BLaER1 (cell line): ENCODE results near the gene TTBK2.

Experiments
- H3K27ac ChIP-seq: shearing (Covaris generic); formaldehyde crosslinking; 2 replicates; pipeline ENCODE4 v1.8.1; 2022
- H3K27me3 ChIP-seq: shearing (Covaris generic); formaldehyde crosslinking; 2 replicates; pipeline ENCODE4 v1.8.1; 2022
- H3K36me3 ChIP-seq: shearing (Covaris generic); formaldehyde crosslinking; 2 replicates; pipeline ENCODE4 v1.8.1; 2022
- H3K4me1 ChIP-seq: shearing (Covaris generic); formaldehyde crosslinking; 2 replicates; pipeline ENCODE4 v1.8.1; 2022
- H3K4me2 ChIP-seq: shearing (Covaris generic); formaldehyde crosslinking; 2 replicates; pipeline ENCODE4 v1.8.1; 2022
- H3K4me3 ChIP-seq: shearing (Covaris generic); formaldehyde crosslinking; 2 replicates; pipeline ENCODE4 v1.8.1; 2022
- H3K9ac ChIP-seq: shearing (Covaris generic); formaldehyde crosslinking; 2 replicates; pipeline ENCODE4 v1.8.1; 2022
- H3K9me3 ChIP-seq: shearing (Covaris generic); formaldehyde crosslinking; 2 replicates; pipeline ENCODE4 v1.8.1; 2022
- H4K20me1 ChIP-seq: shearing (Covaris generic); formaldehyde crosslinking; 2 replicates; pipeline ENCODE4 v1.8.1; 2022
- Cebpa-rat ChIP-seq: shearing (Covaris generic); IDR thresholded peaks from 2 replicates; pipeline ENCODE4 v1.8.1; 2022

Gene TTBK2

DNA sequence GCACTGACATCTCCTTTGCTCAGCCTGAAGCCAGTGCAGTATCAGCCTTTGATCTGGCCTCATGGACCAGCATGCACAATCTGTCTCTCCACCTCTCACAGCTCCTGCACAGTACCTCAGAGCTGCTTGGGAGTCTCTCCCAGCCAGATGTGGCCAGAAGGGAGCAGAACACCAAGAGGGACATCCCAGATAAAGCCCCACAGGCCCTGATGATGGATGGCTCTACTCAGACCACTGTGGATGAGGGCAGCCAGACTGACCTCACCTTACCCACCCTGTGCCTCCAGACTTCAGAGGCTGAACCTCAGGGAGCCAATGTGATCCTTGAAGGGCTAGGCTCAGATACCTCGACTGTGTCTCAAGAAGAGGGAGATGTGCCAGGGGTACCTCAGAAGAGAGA, 228.0 kb downstream of the TTBK2 start:
- Histone ChIP-seq H3K4me2 (no peak overlapping the region), H3K4me1 (no peaks in the 10 kb centered on the region; the same call in 1 of the 2 replicates), H3K9me3 (no peaks in the 10 kb centered on the region), H3K27ac (no peak overlapping the region), H3K36me3 (peaks cover 99% of the 10 kb centered on the region), H3K4me3 (no peak overlapping the region), H3K27me3 (no peaks in the 10 kb centered on the region), H4K20me1 (no peaks in the 10 kb centered on the region), H3K9ac (no peak overlapping the region)
- TF ChIP-seq Cebpa-rat = no peak

DNA sequence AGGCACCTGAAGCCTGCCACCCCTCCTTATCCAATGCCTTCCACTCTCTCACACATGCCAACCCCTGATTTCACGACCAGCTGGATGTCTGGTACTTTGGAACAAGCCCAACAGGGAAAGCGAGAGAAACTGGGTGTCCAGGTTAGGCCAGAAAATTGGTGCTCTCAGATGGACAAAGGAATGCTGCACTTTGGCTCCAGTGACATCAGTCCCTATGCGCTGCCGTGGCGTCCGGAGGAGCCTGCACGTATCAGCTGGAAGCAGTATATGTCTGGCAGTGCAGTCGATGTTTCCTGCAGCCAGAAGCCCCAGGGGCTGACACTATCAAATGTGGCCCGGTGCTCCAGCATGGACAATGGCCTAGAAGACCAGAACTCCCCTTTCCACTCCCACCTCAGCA, 228.8 kb downstream of the TTBK2 start:
- H3K9me3 ChIP-seq = no peaks in the 10 kb centered on the region
- H3K27ac ChIP-seq = no peak overlapping the region
- H4K20me1 ChIP-seq = no peaks in the 10 kb centered on the region
- peaks cover 99% of the 10 kb centered on the region for H3K36me3 ChIP-seq
- no peak for TF ChIP-seq Cebpa-rat
- no peak overlapping the region for H3K4me3 ChIP-seq
- H3K9ac ChIP-seq = no peak overlapping the region
- H3K4me2 ChIP-seq = no peak overlapping the region
- no peaks in the 10 kb centered on the region; the same call in 1 of the 2 replicates for H3K4me1 ChIP-seq
- no peaks in the 10 kb centered on the region for H3K27me3 ChIP-seq

DNA sequence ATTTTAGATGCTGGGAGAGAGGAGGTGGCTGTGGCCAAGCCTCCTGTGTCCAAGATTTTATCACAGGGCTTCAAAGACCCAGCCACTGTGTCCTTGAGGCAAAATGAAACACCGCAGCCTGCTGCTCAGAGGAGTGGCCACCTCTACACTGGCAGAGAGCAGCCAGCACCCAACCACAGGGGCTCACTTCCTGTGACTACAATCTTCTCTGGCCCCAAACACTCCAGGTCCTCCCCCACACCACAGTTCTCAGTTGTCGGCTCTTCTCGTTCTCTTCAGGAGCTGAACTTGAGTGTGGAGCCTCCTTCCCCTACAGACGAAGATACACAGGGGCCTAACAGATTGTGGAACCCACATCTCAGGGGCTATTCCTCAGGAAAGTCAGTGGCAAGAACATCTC, 229.3 kb downstream of the TTBK2 start:
- Histone ChIP-seq H3K36me3 (peaks cover 99% of the 10 kb centered on the region), H4K20me1 (no peaks in the 10 kb centered on the region), H3K9ac (no peak overlapping the region), H3K4me3 (no peak overlapping the region), H3K27me3 (no peaks in the 10 kb centered on the region), H3K27ac (no peak overlapping the region), H3K4me2 (no peak overlapping the region), H3K9me3 (no peaks in the 10 kb centered on the region), H3K4me1 (no peaks in the 10 kb centered on the region; the same call in 1 of the 2 replicates)
- no peak for TF ChIP-seq Cebpa-rat
